Activated CD4-positive, alpha-beta T cell treated with anti-CD3 and anti-CD28 coated beads, Interleukin-10, Interleukin-2, amounts not matched to agents 100 ng/mL and 50 ng/mL, durations not matched to agents 16 hours and 8 hours (primary cell): ENCODE measurements around the gene ATG101.

Experiments
- DNase-seq: peaks from one replicate; pipeline ENCODE4 v3.0.0-alpha.2; 2020

Gene ATG101

DNA sequence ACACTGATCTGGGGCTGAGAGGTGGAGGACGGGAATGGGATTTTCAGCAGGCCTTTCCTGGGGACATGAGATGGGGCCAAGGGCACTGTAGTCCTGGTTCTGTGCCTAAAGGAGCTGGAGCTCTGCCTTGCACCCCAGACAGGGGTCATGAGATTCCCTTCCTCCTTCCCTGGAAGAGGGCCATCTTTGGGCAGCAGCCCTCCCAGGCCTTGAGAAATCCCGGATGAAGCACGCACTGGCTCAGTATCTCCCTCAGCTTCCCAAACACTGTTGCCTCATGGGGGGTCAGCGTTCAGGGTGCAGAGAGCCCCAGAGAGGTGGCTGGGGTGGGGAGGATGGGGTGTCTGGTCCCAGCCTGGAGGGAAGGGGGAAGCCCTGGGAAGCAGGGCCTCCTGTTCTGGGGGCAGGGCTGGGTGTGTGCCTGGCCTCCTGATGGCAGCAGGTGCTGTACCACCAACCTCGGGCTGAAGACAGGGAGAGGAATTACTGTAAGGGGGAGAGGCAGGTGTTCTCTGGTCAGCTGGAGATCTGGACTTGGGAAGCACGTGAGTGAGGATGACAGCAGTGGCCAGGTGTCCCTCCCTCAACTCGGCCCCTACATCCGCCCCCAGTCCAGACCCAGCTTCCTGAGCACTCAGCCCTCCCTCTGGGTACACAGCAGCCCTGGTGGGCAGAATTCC is 26.9 kb upstream of the ATG101 start:
- no peak for DNase-seq

DNA sequence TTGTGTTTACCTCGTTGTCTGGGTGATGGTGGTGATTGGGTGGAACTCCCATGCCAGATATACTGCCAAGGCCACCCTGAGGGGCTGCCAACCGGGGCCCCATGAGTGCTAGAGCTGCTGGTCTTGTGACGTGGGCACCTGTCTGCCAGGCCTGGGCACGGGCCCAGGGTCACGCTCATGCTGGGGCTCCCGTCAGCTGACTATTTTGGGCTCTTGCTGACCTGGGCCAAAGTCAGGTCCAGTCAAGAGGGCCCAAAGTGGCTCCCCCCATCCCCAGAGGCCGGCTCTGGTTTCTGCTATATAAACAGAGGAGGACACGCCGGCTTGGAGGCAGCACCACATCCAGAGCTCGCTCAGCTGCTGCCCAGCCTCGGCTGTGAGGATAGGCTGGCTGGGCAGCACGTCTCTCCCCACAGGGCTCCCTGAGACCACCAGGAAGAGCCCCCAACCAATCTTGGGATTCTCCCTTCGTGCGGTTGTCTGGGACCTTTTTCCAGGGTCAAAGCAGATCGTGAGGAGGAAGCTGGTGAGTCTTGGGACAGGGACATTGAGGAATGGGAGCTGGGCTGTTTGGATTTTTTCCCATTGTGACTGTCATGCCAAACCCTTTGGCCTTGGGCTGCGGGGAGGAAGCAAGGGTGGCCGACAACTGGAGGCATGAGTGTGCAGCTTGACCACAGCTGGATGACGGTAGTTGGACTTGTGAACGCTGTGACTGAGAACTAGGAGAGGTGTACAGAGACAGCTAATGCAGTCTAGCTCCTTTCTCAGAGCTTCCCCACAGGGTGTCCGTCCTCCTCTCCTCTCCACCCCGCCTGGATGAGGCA is 26.2 kb upstream of the ATG101 start:
- DNase-seq = no peak

DNA sequence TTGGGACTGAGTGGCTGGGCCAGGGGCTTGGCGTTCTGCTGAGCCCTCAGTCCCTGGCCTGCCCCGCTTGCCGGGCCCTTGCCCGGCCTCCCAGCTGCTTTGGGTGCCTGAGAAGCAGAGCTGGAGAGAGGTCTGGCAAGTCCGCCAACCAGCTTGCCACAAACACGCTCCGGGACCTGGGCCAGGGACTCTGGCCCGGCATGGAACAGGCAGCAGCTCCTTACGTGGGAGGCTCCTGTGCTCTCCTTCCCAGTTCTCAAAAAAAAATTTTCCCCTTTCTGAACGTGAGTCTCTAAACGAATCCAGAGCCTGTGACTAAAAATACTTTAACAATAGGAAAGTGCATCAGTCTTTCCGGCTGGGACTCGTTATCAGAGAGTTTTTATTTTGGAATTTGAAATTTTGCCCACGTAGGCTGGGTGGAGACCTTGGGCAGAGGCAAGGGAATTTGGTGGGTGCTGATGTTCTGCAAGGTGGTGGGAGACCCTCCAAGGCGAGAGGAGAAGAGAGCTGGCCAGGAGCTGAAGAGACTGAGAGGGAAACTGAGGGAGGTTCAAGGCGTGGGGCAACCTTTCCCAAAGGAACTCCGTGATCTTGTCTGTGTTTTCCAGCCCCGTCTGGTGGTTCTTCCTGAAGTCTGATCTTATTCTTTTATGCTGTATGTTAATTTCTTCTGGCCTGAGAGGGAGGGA is 25.3 kb upstream of the ATG101 start:
- DNase-seq = no peak

DNA sequence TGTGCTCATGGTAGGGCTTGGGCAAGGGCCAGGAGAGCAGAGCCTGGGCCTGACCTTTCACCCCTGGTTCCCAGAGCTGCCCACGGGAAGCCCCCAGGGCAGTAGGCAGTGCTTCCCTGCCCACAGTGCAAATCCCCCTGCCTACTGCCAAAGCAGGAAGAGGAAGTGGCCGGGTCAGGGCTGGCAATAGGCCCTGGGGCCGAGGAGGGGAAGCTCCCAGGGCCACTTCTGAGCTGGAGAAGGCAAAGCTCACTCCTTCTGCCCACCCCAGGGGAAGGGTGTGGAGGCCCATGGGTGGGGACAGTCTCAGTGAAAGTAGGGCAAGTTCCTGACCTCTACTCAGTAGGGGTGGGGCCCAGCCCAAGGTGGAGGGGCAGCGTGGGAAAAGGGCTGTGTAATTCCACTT is 24.0 kb upstream of the ATG101 start:
- no peak for DNase-seq

DNA sequence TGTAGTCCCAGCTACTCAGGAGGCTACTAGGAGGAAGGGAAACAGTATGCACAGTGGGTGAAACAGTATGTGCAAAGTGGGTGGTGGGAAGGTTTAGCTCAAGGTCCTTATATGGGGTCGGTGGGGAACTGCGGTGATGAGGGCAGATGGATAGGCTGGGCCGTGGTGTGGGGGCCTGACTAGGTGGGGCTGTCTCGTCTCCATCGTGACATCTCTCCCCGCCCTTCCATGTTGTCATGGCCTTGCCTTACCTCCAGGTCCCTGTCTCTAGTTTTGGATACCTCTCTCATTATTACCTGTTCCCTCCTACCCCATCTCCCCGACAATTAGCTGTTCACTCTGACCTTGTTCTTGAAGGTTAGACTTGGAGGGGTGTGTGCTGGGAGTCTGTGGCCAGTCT is 22.9 kb upstream of the ATG101 start:
- no peak for DNase-seq

DNA sequence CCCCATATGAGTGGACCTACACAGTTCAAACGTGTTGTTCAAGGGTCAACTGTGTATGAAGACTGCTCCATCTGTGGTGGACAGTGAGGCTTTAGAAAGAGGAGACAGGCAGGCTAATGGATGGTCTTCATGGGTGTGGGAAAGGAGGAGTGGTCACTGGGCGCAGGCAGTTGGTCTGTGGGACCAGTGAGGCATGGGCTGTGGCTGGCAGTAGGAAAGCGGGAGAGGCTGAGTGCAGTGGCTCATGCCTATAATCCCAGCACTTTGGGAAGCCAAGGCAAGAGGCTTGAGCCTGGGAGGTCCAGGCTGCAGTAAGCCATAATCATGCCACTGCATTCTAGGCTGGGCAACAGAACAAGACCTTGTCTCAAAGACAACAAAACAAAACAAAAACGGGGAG is 20.5 kb upstream of the ATG101 start:
- DNase-seq = no peak

DNA sequence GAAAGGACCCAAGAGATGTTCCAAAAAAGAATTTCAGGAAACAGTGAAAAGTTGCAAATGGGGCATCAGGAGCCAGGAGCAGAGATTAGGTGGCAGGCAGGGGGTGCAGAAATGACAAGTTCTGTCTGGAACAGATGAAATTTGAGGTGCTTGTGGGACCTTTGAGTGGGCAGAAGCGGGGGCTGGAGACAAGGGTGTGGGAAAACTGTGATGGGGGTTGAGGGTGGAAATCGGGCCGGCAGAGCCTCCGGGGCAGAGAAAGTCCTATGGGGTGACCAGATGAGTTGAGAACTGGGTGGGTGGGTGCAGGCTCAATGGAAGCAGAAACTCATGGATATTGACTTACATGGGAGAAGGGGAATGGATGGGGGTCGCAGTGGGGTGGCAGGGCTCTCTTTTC is 20.1 kb upstream of the ATG101 start:
- DNase-seq = no peak

DNA sequence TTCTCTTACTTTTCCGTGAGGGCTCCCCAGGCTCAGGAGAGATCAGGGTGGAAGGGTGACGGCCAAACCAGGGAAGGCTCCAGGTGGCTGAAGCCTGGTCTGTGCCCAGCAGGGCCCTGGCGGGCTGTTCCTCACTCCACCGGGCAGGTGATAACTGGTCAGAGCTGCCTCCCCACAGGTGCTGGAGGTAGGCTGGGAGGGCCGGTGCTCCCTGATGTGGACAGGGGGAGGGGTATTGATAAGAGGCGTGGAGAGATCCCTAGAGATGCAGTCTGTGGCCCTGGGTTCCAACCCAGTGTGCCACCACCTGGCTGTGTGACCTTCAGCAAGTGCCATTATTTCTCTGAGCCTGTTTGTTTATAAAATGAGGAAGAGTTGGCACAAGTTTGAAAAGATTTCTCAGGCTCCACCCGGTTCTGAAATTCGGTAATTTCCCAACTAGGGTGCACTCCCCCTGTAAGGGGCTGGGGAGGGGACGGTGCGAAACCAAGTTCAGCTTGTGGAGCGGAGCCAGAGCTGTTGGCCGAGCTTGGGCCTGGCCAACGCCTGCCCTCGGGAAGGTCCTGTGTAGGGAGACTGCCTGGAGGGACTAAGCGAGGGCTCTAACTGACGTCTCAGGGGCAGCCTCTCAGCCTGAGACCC is 19.5 kb upstream of the ATG101 start:
- no peak for DNase-seq

DNA sequence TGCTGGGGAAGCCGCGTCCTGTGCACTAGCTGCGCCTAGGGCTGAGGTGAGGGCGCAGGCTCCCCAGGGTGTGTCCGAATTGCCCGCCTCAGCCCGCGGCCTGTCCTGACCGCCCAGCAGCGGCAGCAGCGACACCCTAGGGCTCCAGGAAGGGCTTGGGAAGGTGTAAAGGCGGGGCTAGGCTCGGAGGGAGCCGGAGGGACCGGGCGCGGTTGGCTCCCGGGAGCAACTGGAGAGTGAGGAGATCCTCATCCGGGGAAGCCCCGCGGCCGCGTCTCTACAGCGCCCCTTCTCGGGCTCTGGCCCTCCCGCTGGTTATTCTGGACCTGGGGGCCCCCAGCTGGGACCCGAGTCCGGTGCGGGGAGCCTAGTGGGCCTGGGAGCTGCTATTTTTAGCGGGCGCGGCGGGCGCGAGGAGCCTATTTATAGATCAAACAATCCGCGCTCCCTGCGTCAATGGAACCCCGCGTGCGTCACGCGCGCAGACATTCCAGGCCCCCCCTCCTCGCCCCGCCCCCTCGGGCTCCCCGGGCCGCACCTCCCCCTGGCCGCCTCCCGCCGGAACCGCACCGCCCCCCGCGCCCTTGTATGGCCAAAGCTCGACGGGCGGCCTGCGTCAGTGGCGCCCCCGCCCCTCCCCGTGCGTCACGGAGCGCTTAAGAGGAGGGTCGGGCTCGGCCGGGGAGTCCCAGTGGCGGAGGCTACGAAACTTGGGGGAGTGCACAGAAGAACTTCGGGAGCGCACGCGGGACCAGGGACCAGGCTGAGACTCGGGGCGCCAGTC is 18.8 kb upstream of the ATG101 start, which contains the start of gene NR4A1:
Gene NR4A1 (plus strand): TSS at position 685 of the 784 bp plus-strand sequence. CDS start 2,887 bp downstream, outside the sequence.
- peak; percentile 96 for DNase-seq

DNA sequence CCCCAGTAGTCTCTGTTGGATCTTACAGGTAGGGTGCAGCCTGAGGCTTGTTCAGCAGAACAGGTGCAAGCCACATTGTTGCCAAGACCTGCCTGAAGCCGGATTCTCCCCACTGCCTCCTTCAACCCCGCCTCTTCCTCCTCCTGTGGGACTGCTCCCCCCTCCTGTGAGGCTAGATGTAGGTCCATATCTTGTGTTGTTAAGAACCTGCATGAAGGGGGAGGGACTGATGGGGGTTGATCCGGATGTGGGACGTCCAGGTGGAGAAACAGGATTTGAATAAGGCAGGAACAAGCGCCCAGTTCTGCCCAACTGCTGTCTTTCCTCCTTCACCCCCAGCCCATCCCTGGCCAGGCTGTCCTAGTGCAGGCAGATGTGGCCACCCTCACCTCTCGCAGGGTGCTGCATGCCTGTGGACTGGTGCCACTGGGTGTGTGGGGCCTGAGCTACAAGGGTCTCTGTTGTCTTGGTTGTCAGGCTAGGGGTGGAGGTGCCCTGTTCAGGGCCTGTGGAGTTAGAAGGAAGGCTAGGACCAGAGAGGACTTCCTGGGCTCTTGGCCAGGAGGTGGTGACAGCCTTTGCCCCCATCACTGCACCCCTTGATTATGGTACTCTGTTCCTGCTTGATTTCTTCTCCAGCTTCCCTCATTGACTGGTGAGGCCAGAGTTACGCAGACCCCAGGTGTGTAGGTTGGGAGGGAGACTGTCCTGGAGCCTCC is 17.2 kb upstream of the ATG101 start:
- DNase-seq = no peak

DNA sequence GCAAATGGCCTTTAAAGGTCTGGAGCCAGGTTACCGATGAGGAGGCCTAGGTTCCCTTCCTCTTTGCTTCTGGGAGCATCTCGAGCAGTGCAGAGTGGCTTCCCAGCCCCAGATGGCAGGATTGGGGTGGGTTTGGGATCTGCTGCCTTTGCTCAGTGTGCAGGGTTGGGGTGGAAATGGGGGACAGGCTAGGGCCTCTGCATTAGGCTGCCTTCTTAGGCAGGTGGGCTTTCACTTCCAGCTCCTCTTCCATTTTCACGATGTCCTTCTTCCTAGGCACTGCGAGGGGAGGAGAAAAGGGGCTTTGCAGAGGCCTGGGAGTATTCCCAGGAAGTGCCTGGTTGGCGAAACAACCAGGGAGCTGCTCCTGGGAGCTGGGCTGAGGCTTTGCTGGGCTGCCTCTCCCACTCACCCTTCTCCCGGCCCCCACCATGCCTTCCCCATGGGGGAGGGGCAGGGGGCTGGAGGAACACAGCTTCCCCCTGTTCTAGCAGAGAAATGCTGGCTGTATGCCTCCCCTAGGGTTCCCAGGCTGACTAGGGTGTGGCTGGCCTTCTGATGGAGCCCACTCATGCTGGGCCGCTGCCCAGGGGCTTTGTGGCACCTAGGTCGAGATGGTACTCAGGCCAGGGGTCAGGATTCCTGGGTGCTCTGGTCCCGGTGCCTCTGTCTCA is 16.1 kb upstream of the ATG101 start:
- DNase-seq = no peak

DNA sequence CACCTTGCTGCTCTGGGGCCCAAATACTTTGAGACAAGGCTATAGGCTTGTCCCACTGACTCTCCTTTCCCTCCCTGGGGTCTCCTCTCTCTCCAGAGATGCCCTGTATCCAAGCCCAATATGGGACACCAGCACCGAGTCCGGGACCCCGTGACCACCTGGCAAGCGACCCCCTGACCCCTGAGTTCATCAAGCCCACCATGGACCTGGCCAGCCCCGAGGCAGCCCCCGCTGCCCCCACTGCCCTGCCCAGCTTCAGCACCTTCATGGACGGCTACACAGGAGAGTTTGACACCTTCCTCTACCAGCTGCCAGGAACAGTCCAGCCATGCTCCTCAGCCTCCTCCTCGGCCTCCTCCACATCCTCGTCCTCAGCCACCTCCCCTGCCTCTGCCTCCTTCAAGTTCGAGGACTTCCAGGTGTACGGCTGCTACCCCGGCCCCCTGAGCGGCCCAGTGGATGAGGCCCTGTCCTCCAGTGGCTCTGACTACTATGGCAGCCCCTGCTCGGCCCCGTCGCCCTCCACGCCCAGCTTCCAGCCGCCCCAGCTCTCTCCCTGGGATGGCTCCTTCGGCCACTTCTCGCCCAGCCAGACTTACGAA is 15.4 kb upstream of the ATG101 start:
- no peak for DNase-seq

DNA sequence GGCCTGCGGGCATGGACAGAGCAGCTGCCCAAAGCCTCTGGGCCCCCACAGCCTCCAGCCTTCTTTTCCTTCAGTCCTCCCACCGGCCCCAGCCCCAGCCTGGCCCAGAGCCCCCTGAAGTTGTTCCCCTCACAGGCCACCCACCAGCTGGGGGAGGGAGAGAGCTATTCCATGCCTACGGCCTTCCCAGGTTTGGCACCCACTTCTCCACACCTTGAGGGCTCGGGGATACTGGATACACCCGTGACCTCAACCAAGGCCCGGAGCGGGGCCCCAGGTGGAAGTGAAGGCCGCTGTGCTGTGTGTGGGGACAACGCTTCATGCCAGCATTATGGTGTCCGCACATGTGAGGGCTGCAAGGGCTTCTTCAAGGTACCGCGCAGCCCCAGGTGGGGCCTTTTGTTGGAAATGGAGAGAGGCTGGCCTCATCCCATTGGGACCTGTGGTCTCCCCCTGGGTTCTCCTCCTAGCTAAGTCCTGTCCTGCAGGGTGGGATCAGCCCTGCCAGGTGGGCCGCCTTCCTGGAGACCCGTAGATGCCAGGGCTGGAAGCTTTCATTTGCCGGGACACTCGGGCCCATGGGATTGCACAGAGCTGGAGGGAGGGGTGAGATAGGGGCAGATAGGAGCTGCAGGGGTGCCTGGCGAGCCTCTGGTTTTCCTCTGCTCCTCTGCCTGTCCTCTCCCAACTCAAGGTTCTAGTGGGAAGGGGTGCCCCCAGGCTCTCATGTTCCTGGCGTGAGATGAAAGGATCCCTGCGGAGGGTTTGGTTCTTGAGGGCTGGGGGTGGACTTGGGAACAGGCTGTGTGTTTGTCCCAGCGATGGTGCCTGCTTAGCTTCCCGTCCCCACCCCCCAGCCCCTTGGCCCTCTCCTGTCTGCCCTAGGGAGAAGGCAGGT is 14.7 kb upstream of the ATG101 start:
- no peak for DNase-seq

DNA sequence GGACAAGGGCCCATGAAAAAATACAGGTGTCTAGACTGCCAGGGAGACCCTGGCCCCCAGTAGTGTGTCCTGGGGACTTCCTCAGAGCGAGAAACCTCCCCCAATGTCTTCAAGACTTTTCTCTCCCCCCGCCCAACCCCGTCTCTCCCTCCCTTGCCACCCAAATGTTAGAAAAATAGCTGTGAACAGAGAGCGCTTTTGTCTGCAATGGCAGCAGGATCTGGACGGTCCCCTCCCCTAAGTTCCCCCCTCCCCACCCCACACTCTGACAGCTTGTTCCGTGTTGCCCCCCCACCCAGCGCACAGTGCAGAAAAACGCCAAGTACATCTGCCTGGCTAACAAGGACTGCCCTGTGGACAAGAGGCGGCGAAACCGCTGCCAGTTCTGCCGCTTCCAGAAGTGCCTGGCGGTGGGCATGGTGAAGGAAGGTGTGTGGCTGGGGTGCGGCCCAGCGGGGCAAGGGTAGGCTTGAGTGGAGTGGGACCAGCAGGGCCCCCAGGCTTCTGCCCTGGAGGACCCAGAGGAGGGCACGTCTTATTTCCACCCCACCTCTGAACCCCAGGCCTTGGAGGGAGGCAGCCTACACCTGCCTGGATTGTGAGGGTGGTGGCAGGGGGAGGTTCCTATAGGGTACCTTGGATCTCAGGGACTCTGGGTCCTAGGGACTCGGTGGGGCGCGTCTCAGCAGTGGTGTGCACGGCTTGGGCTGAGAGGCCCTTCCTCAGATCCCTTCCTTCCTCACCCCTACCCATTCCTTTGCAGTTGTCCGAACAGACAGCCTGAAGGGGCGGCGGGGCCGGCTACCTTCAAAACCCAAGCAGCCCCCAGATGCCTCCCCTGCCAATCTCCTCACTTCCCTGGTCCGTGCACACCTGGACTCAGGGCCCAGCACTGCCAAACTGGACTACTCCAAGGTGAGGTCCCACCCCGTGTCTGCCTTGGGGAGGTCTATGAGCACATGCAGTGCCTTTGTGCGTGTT is 13.8 kb upstream of the ATG101 start:
- DNase-seq = no peak

DNA sequence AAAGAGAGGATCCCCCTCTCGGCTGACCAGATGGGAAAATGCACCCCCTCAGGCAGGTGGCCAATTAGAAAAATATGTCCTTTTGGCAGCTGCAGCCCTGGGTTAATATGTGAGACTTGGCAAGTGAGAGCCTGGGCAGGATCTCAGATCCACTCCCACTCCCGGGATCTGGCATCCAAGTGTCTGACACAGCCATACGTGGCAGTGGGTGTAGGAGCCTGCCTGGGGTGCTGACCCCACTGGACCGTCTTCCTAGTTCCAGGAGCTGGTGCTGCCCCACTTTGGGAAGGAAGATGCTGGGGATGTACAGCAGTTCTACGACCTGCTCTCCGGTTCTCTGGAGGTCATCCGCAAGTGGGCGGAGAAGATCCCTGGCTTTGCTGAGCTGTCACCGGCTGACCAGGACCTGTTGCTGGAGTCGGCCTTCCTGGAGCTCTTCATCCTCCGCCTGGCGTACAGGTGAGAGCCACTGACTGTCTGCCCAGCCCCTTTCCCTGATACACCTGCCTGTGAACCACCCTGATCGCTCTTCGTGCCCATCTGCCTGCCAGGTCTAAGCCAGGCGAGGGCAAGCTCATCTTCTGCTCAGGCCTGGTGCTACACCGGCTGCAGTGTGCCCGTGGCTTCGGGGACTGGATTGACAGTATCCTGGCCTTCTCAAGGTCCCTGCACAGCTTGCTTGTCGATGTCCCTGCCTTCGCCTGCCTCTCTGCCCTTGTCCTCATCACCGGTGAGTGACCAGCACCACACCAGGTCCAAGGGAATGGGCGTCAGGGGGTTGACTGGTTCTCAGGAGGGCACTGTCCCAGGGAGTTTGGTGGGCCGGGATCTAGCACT is 12.8 kb upstream of the ATG101 start:
- DNase-seq = no peak

DNA sequence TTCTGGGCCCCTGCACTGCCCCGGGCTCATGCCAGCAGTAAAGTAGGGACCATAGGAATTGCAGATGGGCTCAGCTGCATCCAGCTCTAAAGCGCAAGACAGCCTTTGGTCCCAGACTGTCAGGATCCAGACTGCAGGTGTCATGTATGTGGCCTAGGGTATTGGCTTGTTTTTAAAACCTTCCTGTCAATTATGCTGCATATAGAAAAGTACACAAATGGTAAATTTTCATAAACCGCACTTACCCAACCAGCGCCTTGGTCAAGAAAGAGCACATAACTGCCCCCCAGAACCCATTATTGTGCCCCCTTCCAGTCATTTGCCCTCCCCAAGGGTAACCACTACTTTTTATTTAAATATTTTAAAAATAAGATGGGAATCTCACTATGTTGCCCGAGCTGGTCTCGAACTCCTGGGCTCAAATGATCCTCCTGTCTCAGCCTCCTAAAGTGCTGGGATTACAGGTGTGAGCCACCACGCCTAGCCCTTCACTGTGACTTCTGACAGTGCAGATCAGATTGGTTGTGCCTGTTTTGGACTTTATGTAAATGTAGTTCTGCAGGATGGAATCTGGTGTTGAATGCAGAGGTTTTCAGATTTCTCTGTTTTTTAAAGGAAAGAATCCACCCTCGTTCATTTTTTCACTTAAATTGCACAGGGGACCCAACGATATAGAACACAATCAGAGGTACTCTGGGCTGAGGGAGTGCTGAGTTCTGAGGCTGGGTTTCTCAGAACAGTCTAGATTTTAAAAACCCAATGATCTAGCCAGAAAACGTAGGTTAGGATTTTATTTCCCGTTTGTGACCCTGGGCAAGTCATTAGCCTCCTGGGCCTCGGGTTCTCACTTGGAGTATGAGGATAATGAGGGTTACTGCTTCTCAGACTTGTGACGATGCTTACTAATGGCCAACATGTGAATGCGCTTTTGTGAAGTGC is 11.9 kb upstream of the ATG101 start:
- no peak for DNase-seq
